ENCODE data around the gene MAD1L1.
"Not testable (repeated sequence)": the region's sequence is repeated elsewhere in the genome, so short reads cannot be mapped to it uniquely, and the experiment has no call there.

The MAD1L1 gene

GRCh38 chr7:1816451-1816850 lies 416.3 kb downstream of the MAD1L1 start:
- DNase-seq (ENCODE audit: low spot score) = not testable (repeated sequence)

GRCh38 chr7:1815551-1816281 lies 417.0 kb downstream of the MAD1L1 start:
- not testable (repeated sequence) for DNase-seq (ENCODE audit: low spot score)

DNA sequence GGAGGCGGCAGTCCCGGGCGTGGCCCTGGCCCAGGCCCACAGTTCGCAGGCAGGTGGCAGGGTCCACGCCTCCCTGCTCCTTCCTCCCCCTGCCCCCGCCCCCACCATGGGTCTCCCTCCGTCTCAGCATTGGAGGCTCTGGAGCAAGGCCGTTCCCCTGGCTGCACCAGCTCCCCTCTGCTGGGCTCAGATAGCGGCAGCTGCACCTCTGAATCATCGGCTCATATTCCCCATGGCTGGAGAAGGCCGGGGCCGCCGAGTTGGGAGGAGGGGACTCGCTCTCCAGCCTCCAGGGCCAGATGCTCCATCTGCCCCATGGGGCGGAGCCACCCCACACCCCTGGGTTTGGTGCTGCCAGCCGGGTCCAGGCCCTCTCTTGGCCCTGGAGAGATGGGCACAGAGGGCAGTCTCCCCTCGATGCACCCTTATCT lies 417.7 kb downstream of the MAD1L1 start:
- no peak for DNase-seq (ENCODE audit: low spot score)

GRCh38 chr7:1814089-1814811 lies 418.5 kb downstream of the MAD1L1 start:
- DNase-seq (ENCODE audit: low spot score) = no peak

DNA sequence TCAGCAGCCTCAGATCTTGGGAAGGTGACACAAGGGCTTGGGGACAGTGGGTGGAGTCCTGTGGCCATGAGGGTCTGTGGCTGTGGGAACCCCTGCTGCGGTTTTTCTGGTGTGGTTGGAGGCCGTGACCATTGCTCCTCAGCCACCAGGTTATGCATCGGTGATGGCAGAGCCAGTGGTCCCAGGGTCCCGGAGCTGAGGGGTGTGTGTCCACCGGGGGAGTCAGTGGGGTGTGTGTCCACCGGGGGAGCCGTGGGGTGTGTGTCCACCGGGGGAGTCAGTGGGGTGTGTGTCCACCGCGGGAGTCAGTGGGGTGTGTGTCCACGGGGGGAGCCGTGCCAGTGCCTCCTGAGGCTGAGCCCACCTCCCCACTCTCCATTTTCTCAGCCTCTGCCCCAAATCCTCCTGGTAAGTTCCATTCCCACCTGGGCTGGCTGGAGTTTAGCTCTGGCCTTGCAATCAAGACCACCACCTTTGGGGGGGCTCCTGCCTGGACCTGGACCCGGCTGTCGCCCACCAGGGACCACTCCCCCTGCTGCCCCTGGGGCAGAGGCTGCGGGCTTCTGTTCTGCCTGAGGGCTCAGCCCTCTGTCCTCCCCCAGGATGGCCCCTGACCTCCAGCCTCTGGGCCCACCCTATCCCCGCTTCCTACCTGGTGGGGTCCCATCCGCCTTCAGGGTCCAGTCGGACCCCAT lies 419.2 kb downstream of the MAD1L1 start:
- no peak for DNase-seq (ENCODE audit: low spot score)

- DNase-seq (ENCODE audit: low spot score) = no peak
Observed at GRCh38 chr7:1812509-1813393, 420.0 kb downstream of the MAD1L1 start.

DNA sequence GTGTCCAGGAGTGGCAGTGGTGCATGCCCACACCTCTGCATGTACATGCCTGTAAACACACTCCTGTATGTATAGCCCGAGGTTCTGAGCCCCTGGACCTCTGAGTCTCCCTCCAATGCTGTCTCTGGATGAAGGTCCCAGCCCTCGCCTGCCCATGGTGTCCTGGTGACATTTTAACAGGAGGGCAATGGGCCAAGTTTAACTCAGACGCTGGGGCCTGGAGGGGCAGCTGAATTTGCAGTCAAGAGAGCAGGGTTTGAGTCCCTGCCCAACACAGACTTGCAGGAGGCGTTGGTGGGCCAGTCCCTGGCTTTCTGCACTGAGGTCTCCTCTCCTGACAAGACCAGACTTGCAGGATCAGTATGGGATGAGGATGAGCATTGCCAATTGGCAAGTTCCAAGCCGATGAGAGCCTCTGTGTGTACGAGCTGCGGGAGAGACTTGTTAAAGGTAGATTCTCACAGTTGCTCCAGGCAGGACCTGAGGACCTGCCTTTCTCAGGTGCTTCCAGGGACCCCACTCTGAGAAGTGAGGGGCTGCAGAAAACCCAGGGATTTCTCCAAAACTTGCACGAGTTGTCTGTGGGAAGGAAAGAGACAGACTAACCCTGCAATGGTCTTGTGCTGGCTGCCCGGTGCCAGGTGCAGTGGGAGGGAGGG lies 420.8 kb downstream of the MAD1L1 start:
- DNase-seq (ENCODE audit: low spot score) = no peak

DNA sequence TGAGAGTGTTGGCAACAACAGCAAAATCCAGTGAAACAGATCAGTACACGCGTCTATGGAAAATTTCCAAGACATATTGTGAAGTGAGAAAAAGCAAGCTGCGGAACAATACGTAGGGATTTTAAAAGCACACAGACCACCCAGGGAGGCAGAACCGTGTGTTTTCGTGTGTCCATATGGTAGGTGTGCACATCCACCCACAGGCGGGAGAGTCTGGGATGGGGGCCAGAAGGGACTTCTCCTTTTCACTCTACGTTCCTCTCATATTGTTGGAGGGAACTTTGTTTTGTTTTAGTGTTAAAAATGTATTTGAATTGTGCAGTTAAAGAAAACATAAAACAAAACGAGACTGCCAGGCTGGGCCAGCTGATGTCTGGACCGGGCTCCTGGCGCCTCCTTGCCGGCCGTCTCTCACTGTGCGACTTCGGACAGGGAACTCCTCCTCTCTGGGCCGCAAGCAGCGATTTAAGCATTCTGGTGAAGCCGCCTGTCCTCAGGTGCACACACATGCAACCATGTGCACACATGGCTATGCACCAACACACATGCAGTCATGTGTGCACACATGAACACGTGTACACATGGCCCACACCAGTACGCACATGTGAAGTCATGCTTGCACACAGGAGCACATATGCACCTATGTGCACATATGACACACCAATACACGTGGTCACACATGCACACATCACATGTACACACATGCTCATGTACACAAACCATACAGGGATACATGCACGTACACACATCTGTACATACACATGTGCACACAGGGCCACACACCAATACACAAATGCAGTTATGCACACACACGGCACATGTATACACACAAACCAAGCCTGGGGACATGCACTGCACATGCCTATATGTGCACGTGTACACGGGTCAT lies 421.5 kb downstream of the MAD1L1 start:
- no peak for DNase-seq (ENCODE audit: low spot score)

GRCh38 chr7:1810521-1810920 lies 422.2 kb downstream of the MAD1L1 start:
- DNase-seq (ENCODE audit: low spot score) = no peak

DNA sequence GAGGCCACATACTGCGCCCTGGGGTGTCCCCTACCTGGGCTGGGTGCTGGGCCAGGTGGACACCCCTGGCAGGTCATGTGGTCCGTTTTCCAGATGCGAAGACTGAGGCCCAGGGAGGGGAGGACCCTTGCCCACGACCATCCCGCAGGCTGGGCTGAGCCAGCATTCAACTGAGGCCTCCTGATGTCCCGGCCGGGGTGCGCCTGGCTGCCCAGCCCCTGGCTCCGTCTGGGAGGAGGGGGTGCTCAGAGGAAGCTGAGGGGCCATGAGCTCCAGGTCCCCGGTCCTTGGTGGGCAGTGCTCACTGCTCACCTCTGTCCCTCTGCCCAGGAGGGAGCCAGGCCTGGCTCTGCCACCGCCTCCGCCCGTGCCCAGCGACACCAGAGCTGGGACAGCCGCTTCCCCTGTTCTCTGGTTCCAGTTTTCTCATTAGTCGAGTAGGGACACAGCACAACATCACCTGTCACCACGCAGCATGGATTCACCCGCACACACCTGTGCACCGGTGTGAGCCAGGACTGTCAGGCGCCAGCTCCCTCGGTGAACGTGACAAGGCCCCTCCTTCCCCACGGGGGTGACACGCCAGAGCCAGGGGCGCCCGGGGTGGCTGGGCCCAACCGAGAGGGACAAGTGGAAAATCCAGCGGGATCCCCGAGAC lies 423.0 kb downstream of the MAD1L1 start:
- DNase-seq (ENCODE audit: low spot score) = no peak

DNA sequence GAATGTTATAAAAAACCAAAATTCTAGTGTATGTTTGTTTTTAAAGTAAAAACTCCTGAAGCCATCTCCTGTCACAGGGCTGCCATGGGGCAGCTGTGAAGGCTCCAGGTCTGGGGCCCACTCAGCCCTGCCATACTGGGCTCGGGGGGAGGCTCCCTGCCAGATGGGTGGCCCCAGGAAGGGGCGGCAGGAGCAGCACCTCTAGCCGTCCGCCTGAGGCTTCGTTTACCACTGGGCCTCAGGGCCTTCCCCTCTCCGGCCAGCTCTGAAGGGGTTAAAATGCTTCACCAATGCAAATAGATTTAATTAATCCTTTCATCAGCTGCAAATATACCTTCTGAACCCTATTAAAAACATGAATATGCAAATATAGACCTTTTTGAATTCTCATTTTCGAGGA lies 423.7 kb downstream of the MAD1L1 start:
- no peak for DNase-seq (ENCODE audit: low spot score)

DNA sequence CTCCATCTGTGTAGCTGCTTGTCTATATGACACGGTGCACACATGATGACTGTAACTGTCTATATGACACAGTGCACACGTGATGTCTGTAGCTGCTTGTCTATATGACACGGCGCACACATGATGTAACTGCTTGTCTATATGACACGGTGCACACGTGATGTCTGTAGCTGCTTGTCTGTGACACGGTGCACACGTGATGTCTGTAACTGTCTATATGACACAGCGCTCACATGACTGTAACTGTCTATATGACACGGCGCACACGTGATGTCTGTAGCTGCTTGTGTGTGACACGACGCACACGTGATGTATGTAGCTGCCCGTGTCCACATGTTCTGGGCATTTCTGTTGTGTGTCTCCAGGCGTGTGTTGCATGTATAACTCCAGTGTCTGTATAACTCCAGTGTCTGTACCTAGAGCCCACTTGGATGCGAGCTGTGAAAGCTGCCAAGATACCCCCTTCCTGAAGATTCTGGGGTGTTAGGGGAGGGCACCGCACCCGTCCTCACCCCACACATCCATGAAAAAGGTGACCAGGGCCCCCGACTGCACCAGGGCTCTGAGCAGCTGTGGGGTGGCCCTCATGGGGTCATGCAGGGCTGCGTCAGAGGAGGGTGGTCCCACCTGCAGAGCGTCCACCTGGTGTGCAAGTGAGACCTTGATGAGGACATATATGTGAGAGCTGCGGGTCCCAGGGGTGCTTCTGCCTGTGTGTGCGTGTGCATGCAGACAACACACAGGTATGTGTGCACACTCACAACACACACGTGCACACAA lies 424.7 kb downstream of the MAD1L1 start:
- no peak for DNase-seq (ENCODE audit: low spot score)

DNA sequence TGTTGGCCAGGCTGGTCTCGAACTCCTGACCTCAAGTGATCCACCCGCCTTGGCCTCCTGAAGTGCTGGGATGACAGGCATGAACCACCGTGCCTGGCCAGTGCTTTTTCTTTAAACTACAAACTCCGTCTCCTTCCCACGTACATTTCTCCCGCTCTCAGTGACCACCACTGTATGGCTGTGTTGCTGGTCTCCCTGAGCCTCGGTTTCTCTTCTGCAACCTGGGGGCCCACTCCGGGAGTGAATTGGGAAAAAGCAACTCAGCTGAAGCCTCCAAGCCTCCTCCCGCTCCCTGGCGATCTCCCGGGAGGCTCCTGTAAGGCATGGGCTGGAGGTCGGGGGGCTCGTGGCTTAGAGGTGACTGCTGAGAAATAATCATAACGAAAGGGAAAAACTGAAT lies 426.4 kb downstream of the MAD1L1 start:
- no peak for DNase-seq (ENCODE audit: low spot score)

- no peak for DNase-seq (ENCODE audit: low spot score)
Observed at GRCh38 chr7:1804310-1804709, 428.4 kb downstream of the MAD1L1 start.

- no peak for DNase-seq (ENCODE audit: low spot score)
Observed at GRCh38 chr7:1802899-1803298, 429.8 kb downstream of the MAD1L1 start.

DNA sequence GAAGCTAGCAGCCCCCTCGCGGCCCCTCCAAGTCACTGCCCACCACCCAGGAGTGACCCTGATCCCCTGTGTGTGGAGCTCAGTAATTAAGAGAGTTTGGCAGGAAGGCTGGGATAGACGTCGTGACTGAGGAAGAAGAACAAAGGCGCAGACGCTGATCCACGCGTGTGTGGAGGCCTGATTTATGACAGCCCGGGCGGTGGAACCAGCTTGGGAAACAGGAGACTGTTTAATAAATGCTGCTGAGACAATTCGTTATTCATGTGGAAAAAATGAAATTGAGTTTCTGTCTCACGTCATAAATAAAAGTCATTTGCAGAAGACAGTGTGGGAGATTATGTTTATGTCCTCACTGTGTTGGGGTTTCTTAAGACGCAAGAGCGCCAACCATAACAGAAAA lies 431.8 kb downstream of the MAD1L1 start:
- DNase-seq (ENCODE audit: low spot score) = no peak

DNA sequence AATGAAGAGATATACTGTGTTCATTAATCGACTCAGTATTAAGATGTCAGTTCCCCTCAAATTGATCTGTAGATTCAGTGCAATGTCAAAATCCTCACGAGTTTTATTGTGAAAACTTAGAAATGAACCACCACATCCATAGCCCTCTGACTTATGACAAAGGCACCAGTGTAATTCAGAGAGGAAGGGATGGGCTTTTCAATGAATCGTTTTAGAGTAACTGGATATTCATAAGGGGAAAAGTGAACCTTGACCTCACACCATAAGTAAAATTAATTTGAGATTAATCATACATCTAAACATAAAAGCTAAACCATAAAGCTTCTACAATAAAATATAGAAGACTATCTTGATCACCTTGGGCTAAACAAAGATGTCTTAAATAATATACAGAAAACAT lies 434.6 kb downstream of the MAD1L1 start:
- no peak for DNase-seq (ENCODE audit: low spot score)

- no peak for DNase-seq (ENCODE audit: low spot score)
Observed at GRCh38 chr7:1794888-1795542, 437.7 kb downstream of the MAD1L1 start.

Measured in left forelimb (tissue), 1 donor.